DOHH2 (cell line): ENCODE results near the gene LY6G5C.

Source experiments
- H3F3A ChIP-seq: fragments of 200-600 bp; sonication (generic), shearing (Covaris generic); 2 replicates; pipeline ENCODE4 v1.6.0; 2016; ENCODE audit warnings: antibody characterized with exemption, mild to moderate bottlenecking; ENCODE audit not compliant: control insufficient read depth, insufficient read depth
- H3K27ac ChIP-seq: fragments of 200-600 bp; sonication (generic); 2 replicates; pipeline ENCODE4 v1.5.1; 2014; ENCODE audit warnings: low read depth, mild to moderate bottlenecking, low read length, moderate library complexity
- H3K27me3 ChIP-seq: fragments of 200-600 bp; sonication (generic); 2 replicates; pipeline ENCODE4 v1.6.1; 2014; ENCODE audit warnings: mild to moderate bottlenecking, low read length, mixed read lengths; ENCODE audit not compliant: control insufficient read depth
- H3K36me3 ChIP-seq: fragments of 200-600 bp; sonication (generic); 2 replicates; pipeline ENCODE4 v1.6.1; 2014; ENCODE audit warnings: mild to moderate bottlenecking, low read length, moderate library complexity, mixed read lengths; ENCODE audit not compliant: control insufficient read depth
- H3K4me1 ChIP-seq: fragments of 200-600 bp; sonication (generic); 2 replicates; pipeline ENCODE4 v1.6.1; 2014; ENCODE audit warnings: mild to moderate bottlenecking, low read length, mixed read lengths; ENCODE audit not compliant: control insufficient read depth
- H3K4me2 ChIP-seq: fragments of 200-600 bp; sonication (generic); 2 replicates; pipeline ENCODE4 v1.6.0; 2014; ENCODE audit warnings: mild to moderate bottlenecking, low read length, moderate library complexity
- H3K4me3 ChIP-seq: fragments of 200-600 bp; sonication (generic); 2 replicates; pipeline ENCODE4 v1.5.1; 2014; ENCODE audit warnings: mild to moderate bottlenecking, low read length, mixed read lengths
- H3K79me2 ChIP-seq: fragments of 200-600 bp; sonication (generic); 2 replicates; pipeline ENCODE4 v1.6.1; 2014; ENCODE audit warnings: mild to moderate bottlenecking, low read length, mixed read lengths; ENCODE audit not compliant: control insufficient read depth
- H3K9me2 ChIP-seq: fragments of 200-600 bp; sonication (generic); replicated peaks from 2 replicates; pipeline ENCODE4 v1.6.1; 2014; ENCODE audit warnings: mild to moderate bottlenecking, low read length, mixed read lengths; ENCODE audit not compliant: control insufficient read depth
- H3K9me3 ChIP-seq: fragments of 200-600 bp; sonication (generic); 2 replicates; pipeline ENCODE4 v1.6.1; 2014; ENCODE audit warnings: antibody characterized with exemption, low read length, mixed read lengths; ENCODE audit not compliant: control insufficient read depth, insufficient read depth
- H4K20me1 ChIP-seq: fragments of 200-600 bp; sonication (generic); 2 replicates; pipeline ENCODE4 v1.6.0; 2014; ENCODE audit warnings: low read depth, mild to moderate bottlenecking, antibody characterized with exemption, low read length, moderate library complexity; ENCODE audit not compliant: control insufficient read depth, insufficient read depth
- EZH2phosphoT487 ChIP-seq: fragments of 200-600 bp; sonication (generic); IDR thresholded peaks from 2 replicates; pipeline ENCODE4 v1.6.1; 2017; ENCODE audit warnings: borderline replicate concordance, mild to moderate bottlenecking, antibody characterized with exemption, low read length, moderate library complexity, mixed read lengths
- TF ChIP-seq, protein P1 (sequence below): fragments of 200-600 bp; sonication (generic); IDR thresholded peaks from one replicate; pipeline ENCODE4 v1.5.1; 2014; ENCODE audit warnings: antibody characterized with exemption, mild to moderate bottlenecking, low read depth, low read length; ENCODE audit not compliant: poor library complexity, severe bottlenecking

Gene LY6G5C

DNA sequence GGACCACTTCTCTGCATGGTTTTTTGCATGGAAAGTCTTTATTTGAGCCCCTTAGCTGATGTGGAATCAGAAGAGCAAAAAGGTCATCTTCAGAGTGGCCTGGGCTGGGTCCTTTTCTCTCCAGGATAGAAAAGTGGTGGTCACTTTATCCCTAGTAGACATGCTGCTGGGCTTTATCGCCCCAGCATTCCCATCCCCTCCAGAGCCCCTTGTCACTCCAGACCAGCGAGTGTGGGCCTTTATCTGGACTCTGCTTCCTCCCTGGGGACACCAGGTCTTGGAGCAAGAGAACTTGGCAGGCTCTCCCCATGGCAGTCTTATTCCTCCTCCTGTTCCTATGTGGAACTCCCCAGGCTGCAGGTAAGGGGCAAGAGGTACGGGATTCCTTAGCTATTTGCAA is 25.7 kb upstream of the LY6G5C start, which contains the start of gene LY6G6F:
Gene LY6G6F (plus strand): TSS at position 268 of the 400 bp plus-strand sequence. CDS start 41 bp downstream, at position 309.
- H3K27ac ChIP-seq: no peak within 1 kb of the TSS
- H3K4me1 ChIP-seq: peaks cover 19% of the 10 kb centered on the region
- H3F3A ChIP-seq: peaks cover 6% of the 10 kb centered on the region
- no peaks in the 10 kb centered on the region for H3K9me2 ChIP-seq
- no peaks in the 10 kb centered on the region for H3K36me3 ChIP-seq
- no peak within 1 kb of the TSS for H3K4me2 ChIP-seq
- no peak within 1 kb of the TSS for H3K4me3 ChIP-seq
- H3K9me3 ChIP-seq: no peaks in the 10 kb centered on the region
- H3K27me3 ChIP-seq: peaks cover 18% of the 10 kb centered on the region
- H4K20me1 ChIP-seq: 0 out of 2 replicates have a peak, but pooled peaks cover 3% of the 10 kb centered on the region
- TF ChIP-seq, protein P1, sequence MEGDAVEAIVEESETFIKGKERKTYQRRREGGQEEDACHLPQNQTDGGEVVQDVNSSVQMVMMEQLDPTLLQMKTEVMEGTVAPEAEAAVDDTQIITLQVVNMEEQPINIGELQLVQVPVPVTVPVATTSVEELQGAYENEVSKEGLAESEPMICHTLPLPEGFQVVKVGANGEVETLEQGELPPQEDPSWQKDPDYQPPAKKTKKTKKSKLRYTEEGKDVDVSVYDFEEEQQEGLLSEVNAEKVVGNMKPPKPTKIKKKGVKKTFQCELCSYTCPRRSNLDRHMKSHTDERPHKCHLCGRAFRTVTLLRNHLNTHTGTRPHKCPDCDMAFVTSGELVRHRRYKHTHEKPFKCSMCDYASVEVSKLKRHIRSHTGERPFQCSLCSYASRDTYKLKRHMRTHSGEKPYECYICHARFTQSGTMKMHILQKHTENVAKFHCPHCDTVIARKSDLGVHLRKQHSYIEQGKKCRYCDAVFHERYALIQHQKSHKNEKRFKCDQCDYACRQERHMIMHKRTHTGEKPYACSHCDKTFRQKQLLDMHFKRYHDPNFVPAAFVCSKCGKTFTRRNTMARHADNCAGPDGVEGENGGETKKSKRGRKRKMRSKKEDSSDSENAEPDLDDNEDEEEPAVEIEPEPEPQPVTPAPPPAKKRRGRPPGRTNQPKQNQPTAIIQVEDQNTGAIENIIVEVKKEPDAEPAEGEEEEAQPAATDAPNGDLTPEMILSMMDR: no peak
- no peak for TF ChIP-seq EZH2phosphoT487
- H3K79me2 ChIP-seq: peaks cover 12% of the 10 kb centered on the region

DNA sequence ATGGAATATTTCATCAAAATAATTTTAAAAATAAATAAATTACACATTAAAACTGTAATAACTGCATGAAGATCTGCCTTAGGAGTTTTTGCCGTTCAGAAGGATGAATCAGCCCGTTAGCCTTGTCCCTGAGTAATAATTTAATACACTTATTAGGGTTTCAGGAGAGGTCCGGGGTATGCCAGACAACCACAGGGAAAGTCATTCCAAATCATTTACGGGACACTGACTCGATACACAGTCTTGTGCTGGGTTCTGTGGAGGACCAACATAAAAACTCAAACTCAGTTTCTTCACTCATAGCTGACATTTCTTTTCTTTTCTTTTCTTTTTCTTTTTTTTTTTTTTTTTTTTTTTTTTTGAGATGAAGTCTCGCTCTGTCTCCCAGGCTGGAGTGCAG is 25.1 kb upstream of the LY6G5C start:
- H3K9me2 ChIP-seq: no peaks in the 10 kb centered on the region
- peaks cover 19% of the 10 kb centered on the region for H3K79me2 ChIP-seq
- H3K27ac ChIP-seq: no peak overlapping the region
- H3F3A ChIP-seq: peaks cover 6% of the 10 kb centered on the region
- H3K27me3 ChIP-seq: peaks cover 12% of the 10 kb centered on the region
- H3K4me3 ChIP-seq: no peak overlapping the region
- no peak for TF ChIP-seq EZH2phosphoT487
- TF ChIP-seq, protein P1: no peak
- no peak overlapping the region for H3K4me2 ChIP-seq
- peaks cover 4% of the 10 kb centered on the region for H3K36me3 ChIP-seq
- no peaks in the 10 kb centered on the region for H3K9me3 ChIP-seq
- H3K4me1 ChIP-seq: peaks cover 25% of the 10 kb centered on the region
- H4K20me1 ChIP-seq: 0 out of 2 replicates have a peak, but pooled peaks cover 4% of the 10 kb centered on the region

DNA sequence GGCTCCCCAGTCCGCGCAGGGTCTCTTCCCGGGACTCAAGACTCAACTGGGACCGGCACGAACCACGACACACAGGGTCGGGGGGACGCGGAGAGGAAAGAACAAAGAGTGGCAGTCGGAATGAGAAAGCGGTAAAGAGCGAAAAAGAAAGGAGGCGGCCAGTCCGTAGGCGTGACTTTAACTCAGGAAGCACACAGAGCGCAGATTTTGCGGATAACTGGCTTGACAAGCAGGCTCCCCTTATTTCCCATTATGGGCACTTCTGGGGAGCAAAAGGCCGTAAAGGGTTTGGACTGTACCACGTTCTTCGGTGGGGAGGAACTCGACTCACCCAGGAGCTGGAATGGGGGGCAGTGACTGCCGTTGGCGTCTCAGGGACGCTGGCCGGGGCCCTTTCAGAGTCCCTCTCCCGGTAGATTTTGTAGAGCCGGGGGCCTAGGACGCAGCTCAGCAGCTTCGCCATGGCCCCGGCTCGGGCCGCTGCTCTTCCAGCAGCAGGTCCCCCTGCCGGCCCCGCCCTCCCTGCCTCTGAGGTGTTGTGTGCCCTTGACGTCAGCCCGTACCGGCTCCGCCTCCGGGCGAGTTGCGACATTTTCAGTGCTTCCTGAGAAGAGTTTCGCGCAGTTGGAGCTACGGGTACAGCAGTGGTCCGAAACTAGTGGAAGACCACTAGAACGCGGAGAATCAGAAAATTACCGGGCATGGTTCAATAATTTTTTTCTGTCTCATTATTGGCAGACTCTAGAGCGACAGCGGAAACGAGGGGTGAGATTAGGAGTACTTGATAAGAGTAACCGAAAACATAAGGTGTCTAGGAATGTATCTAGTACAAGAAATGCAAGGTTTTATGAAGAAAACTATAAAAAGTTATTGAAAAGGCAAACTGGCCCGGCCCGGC is 22.2 kb upstream of the LY6G5C start, which contains the start of gene ABHD16A:
Gene ABHD16A (minus strand): TSS at position 506 of the 898 bp plus-strand sequence. CDS start 43 bp downstream, at position 463.
- TF ChIP-seq, protein P1: no peak
- no peak for TF ChIP-seq EZH2phosphoT487
- no peaks in the 10 kb centered on the region for H3K9me3 ChIP-seq
- peak within 1 kb of the TSS; percentile 74 for H3K4me2 ChIP-seq
- peaks cover 23% of the 10 kb centered on the region for H3K4me1 ChIP-seq
- peak within 1 kb of the TSS; percentile 74 for H3K27ac ChIP-seq
- H3K9me2 ChIP-seq: no peaks in the 10 kb centered on the region
- H3K79me2 ChIP-seq: peaks cover 24% of the 10 kb centered on the region
- no peaks in the 10 kb centered on the region for H3K27me3 ChIP-seq
- H3K36me3 ChIP-seq: peaks cover 19% of the 10 kb centered on the region
- peaks cover 7% of the 10 kb centered on the region for H3F3A ChIP-seq
- H3K4me3 ChIP-seq: peak within 1 kb of the TSS; percentile 88
- H4K20me1 ChIP-seq: 0 out of 2 replicates have a peak, but pooled peaks cover 4% of the 10 kb centered on the region
